ENCODE results near the gene CLASP2.

Gene CLASP2

GRCh38 chr3:33634262-33634661 is 83.8 kb downstream of the CLASP2 start:
- no peak for DNase-seq

- no peak for DNase-seq
These were observed 88.8 kb downstream of the CLASP2 start for GRCh38 chr3:33629219-33629618.

GRCh38 chr3:33624756-33625155 is 93.3 kb downstream of the CLASP2 start:
- DNase-seq, result no peak

GRCh38 chr3:33613041-33613440 is 105.0 kb downstream of the CLASP2 start:
- DNase-seq, result no peak

GRCh38 chr3:33612607-33613006 is 105.4 kb downstream of the CLASP2 start:
- no peak for DNase-seq

GRCh38 chr3:33602829-33603228 is 115.2 kb downstream of the CLASP2 start:
- DNase-seq, result no peak

- DNase-seq, result no peak
These were observed 120.8 kb downstream of the CLASP2 start for GRCh38 chr3:33597257-33597689.

GRCh38 chr3:33592999-33593398 is 125.1 kb downstream of the CLASP2 start:
- DNase-seq, result no peak

- no peak for DNase-seq
These were observed 127.5 kb downstream of the CLASP2 start for GRCh38 chr3:33590541-33590940.

- DNase-seq, result no peak
These were observed 131.7 kb downstream of the CLASP2 start for GRCh38 chr3:33586402-33586801.

- no peak for DNase-seq
These were observed 135.8 kb downstream of the CLASP2 start for GRCh38 chr3:33582234-33582633.

GRCh38 chr3:33581666-33582065 is 136.4 kb downstream of the CLASP2 start:
- DNase-seq, result no peak

- no peak for DNase-seq
These were observed 138.2 kb downstream of the CLASP2 start for GRCh38 chr3:33579840-33580239.

GRCh38 chr3:33579178-33579510 is 138.9 kb downstream of the CLASP2 start:
- no peak for DNase-seq

GRCh38 chr3:33578325-33579177 is 139.5 kb downstream of the CLASP2 start:
- no peak for DNase-seq

- no peak for DNase-seq
These were observed 140.5 kb downstream of the CLASP2 start for GRCh38 chr3:33577588-33577987.

- DNase-seq, result no peak
These were observed 140.9 kb downstream of the CLASP2 start for GRCh38 chr3:33577173-33577572.

GRCh38 chr3:33575311-33575710 is 142.7 kb downstream of the CLASP2 start:
- DNase-seq, result no peak

- no peak for DNase-seq
These were observed 160.2 kb downstream of the CLASP2 start for GRCh38 chr3:33557829-33558228.

GRCh38 chr3:33557279-33557678 is 160.8 kb downstream of the CLASP2 start:
- no peak for DNase-seq

- no peak for DNase-seq
These were observed 171.0 kb downstream of the CLASP2 start for GRCh38 chr3:33547101-33547500.

- DNase-seq, result no peak
These were observed 173.9 kb downstream of the CLASP2 start for GRCh38 chr3:33544126-33544525.

GRCh38 chr3:33543601-33544000 is 174.5 kb downstream of the CLASP2 start:
- no peak for DNase-seq

GRCh38 chr3:33541918-33542317 is 176.1 kb downstream of the CLASP2 start:
- DNase-seq, result no peak

- no peak for DNase-seq
These were observed 179.2 kb downstream of the CLASP2 start for GRCh38 chr3:33538678-33539339.

Measured in SHP77 (cell line).